Keratinocyte (primary cell): ENCODE measurements around the gene CPEB1. TPM values are rescaled to one million over a fixed set of nuclear protein-coding genes. Genes with fewer than 3 reads are reported as not detected.
"Not testable (repeated sequence)": the region's sequence is repeated elsewhere in the genome, so short reads cannot be mapped to it uniquely, and the experiment has no call there.

ENCODE experiments used
- DNase-seq: peaks from one replicate; pipeline ENCODE4 v3.0.0-alpha.2; 2011; ENCODE audit warnings: low read depth, missing footprints, low spot score
- FAIRE-seq: peaks from 2 replicates; lab custom pipeline; 2011; peaks lifted over from hg19 to GRCh38; lab: Jason Lieb, UNC
- H2AFZ ChIP-seq: 2 replicates; pipeline ENCODE4 v1.6.0; 2012; ENCODE audit warnings: low read length, control low read depth, inconsistent platforms; ENCODE audit not compliant: control insufficient read depth
- H3K27ac ChIP-seq: 2 replicates; pipeline ENCODE4 v1.5.1; 2011; ENCODE audit warnings: low read length; ENCODE audit not compliant: control insufficient read depth, insufficient read depth
- H3K27me3 ChIP-seq: 3 replicates; pipeline ENCODE4 v1.6.0; 2011; ENCODE audit warnings: low read length; ENCODE audit not compliant: control insufficient read depth, insufficient read depth; ENCODE audit errors: extremely low read depth
- H3K36me3 ChIP-seq, 2 experiments: 2 replicates in 1 of 2; 3 replicates in 1 of 2; pipeline ENCODE4 v1.5.1; 2011; ENCODE audit warnings: low read length in 2 of 2, mild to moderate bottlenecking in 1 of 2; ENCODE audit not compliant: control insufficient read depth in 2 of 2, insufficient read depth in 2 of 2; ENCODE audit errors: extremely low read depth in 1 of 2
- H3K4me1 ChIP-seq: 3 replicates; pipeline ENCODE4 v1.5.1; 2011; ENCODE audit warnings: low read length; ENCODE audit not compliant: control insufficient read depth, insufficient read depth; ENCODE audit errors: extremely low read depth
- H3K4me2 ChIP-seq: 3 replicates; pipeline ENCODE4 v1.6.0; 2011; ENCODE audit warnings: low read depth, low read length; ENCODE audit not compliant: control insufficient read depth, insufficient read depth; ENCODE audit errors: extremely low read depth
- H3K4me3 ChIP-seq, 3 experiments: fragments of 200-600 bp in 1 of 3; sonication (generic) in 1 of 3; 2 replicates in 2 of 3; 3 replicates in 1 of 3; pipeline ENCODE4 v1.5.1; 2011 to 2016; ENCODE audit warnings: low read length in 3 of 3, mild to moderate bottlenecking in 3 of 3, control low read depth in 2 of 3, inconsistent platforms in 1 of 3, low read depth in 1 of 3, mixed read lengths in 1 of 3, mixed run types in 1 of 3, moderate library complexity in 1 of 3; ENCODE audit not compliant: control insufficient read depth in 2 of 3, insufficient read depth in 2 of 3; ENCODE audit errors: extremely low read depth in 1 of 3
- H3K79me2 ChIP-seq: 2 replicates; pipeline ENCODE4 v1.6.0; 2012; ENCODE audit warnings: low read length; ENCODE audit not compliant: control insufficient read depth, insufficient read depth
- H3K9ac ChIP-seq: 3 replicates; pipeline ENCODE4 v1.6.0; 2011; ENCODE audit warnings: low read length; ENCODE audit not compliant: control insufficient read depth, insufficient read depth; ENCODE audit errors: extremely low read depth
- H3K9me1 ChIP-seq: 3 replicates; pipeline ENCODE4 v1.6.0; 2011; ENCODE audit warnings: low read length; ENCODE audit not compliant: control insufficient read depth, insufficient read depth; ENCODE audit errors: extremely low read depth
- H3K9me3 ChIP-seq: 2 replicates; pipeline ENCODE4 v1.5.1; 2012; ENCODE audit warnings: low read depth, low read length; ENCODE audit not compliant: control insufficient read depth
- H4K20me1 ChIP-seq: 3 replicates; pipeline ENCODE4 v1.6.0; 2011; ENCODE audit warnings: low read length; ENCODE audit not compliant: control insufficient read depth, insufficient read depth; ENCODE audit errors: extremely low read depth
- CTCF ChIP-seq, 3 experiments: IDR thresholded peaks in 1 of 3; conservative IDR thresholded peaks in 1 of 3; optimal IDR thresholded peaks in 1 of 3; 2 replicates in 2 of 3; 3 replicates in 1 of 3; pipeline versions ENCODE3 to v1.5.1; 2011; ENCODE audit warnings: low read length in 3 of 3, mild to moderate bottlenecking in 3 of 3, moderate library complexity in 2 of 3, control low read depth in 1 of 3, inconsistent platforms in 1 of 3; ENCODE audit not compliant: insufficient read depth in 2 of 3; ENCODE audit errors: extremely low read depth in 1 of 3
- EZH2 ChIP-seq: IDR thresholded peaks from one replicate; pipeline ENCODE4 v1.6.1; 2012; ENCODE audit warnings: inconsistent platforms, mild to moderate bottlenecking, low read length, moderate library complexity
- dilution Hi-C: fragments of 300-500 bp; cut with MboI; formaldehyde crosslinking; loops from one replicate; pipeline ENCODE4 v1.7.0; 2020; ENCODE audit warnings: low sequenced_read_pairs; ENCODE audit not compliant: extremely low pct_ligation_motif_present
- polyA plus RNA-seq, 5 experiments: library from polyadenylated mRNA; depleted of rRNA in 3 of 5; stranded (reverse) in 3 of 5; stranded (forward) in 1 of 5; unstranded in 1 of 5; fragments of >200 nt; gene quantifications; 1 replicate in 1 of 5; 2 replicates in 3 of 5; 3 replicates in 1 of 5; pipeline versions ENCODE4 v1.2.1 to v1.2.3, GENCODE V29; 2011 to 2012; ENCODE audit warnings: missing spikeins in 2 of 5, low read depth in 1 of 5, low replicate concordance in 1 of 5

CPEB1 gene
- polyA plus RNA-seq, 1 donor (not counting 4 experiments of a cell fraction or from before 2014, with no cell fraction given), result 0.16 TPM

DNA sequence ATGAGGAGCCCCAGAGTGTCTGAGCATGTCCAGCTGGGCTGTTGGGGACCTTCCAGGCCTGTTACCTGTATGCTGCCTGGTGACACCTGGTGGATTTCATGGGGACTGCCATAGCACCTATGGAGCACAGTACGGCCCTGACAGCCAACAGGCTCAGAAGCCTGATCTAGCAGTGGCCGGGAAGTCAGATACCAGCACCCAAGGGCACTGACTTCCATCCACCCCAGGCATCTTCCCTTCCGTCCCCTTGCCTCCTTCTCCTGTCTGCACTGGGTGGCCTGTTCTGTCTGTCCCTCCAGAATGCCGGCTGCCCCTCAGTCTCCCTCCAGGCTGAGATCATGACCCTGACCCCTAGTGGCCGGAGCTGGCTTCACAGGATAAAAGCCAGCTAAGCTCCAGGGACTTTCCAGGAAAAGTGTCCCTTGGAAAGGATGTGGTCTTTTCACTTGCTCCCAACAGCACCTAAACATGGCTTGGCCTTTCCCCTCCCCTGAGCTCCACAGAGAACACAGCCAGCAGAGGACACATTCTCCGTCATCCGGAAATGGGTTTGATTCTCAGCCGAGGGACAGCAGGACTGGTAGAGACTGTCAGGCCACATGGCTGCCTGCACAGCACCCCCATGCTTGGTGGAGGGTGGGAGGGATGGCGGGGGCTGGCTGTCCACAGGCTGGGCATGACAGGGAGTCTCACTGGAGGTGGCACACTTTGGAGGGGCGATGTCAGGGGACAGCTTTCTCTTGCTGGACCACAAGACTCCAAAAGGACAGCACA is 116.4 kb downstream of the CPEB1 start:
- Histone ChIP-seq H3K79me2 (no peaks in the 10 kb centered on the region), H3K9me3 (no peaks in the 10 kb centered on the region), H4K20me1 (peaks cover 5% of the 10 kb centered on the region), H2AFZ (peak overlapping the region; percentile 99), H3K9me1 (no peaks in the 10 kb centered on the region), H3K27me3 (no peaks in the 10 kb centered on the region), H3K27ac (no peak overlapping the region), H3K4me1 (peaks cover 4% of the 10 kb centered on the region), H3K4me3 (peak overlapping the region in 1 of 3 experiments; percentile 50), H3K9ac (no peak overlapping the region), H3K36me3 (peaks cover 0 to 6% of the 10 kb centered on the region in 2 experiments), H3K4me2 (peak overlapping the region; percentile 80)
- TF ChIP-seq CTCF (optimal IDR thresholded peaks at IDR 0.05 in 1 of 3, IDR thresholded peaks at IDR 0.05 in 1 of 3, conservative IDR thresholded peaks at IDR 0.05 in 1 of 3; ENCODE audit: extremely low read depth in 1 of 3, insufficient read depth in 2 of 3, low read length in 3 of 3) (peak; percentile 67 to 85 (median 77)), EZH2 (no peak)
- dilution Hi-C loops, result no loop called here
- peak; percentile 41 for FAIRE-seq
- DNase-seq, result no peak

DNA sequence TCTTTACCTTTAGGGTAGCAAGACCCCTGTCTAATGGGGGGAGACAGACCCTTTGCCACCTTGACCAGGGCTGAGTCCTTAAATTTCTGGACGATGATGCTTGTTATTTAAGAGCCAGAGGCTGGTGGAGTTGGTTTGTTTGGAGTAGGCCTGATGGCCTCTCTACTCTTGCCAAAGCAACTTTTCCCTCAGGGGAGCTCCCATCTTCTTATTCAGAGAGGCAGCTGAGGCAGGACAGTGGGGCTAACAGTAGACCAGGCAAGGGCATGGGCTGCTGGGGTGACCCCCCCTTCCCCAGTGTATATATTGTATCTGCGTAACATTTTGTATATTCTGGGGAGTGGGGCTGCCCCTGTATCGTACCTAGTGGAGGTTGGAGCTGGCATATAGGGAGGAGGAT is 117.2 kb downstream of the CPEB1 start:
- H3K9me1 ChIP-seq, result no peaks in the 10 kb centered on the region
- no peak overlapping the region for H2AFZ ChIP-seq
- no peaks in the 10 kb centered on the region for H3K36me3 ChIP-seq
- DNase-seq (no peak), FAIRE-seq (no peak)
- dilution Hi-C loops, result no loop called here
- no peaks in the 10 kb centered on the region for H3K27me3 ChIP-seq
- no peak for TF ChIP-seq CTCF (optimal IDR thresholded peaks at IDR 0.05 in 1 of 3, IDR thresholded peaks at IDR 0.05 in 1 of 3, conservative IDR thresholded peaks at IDR 0.05 in 1 of 3; ENCODE audit: extremely low read depth in 1 of 3, insufficient read depth in 2 of 3, low read length in 3 of 3)
- H3K9me3 ChIP-seq, result no peaks in the 10 kb centered on the region
- H3K27ac ChIP-seq, result no peak overlapping the region
- H3K4me1 ChIP-seq, result peaks cover 4% of the 10 kb centered on the region
- H3K9ac ChIP-seq, result no peak overlapping the region
- H3K4me2 ChIP-seq, result no peak overlapping the region
- H3K79me2 ChIP-seq, result no peaks in the 10 kb centered on the region
- H4K20me1 ChIP-seq, result peaks cover 5% of the 10 kb centered on the region
- H3K4me3 ChIP-seq, result no peak overlapping the region

GRCh38 chr15:82513587-82513986 is 133.6 kb downstream of the CPEB1 start:
- H3K27me3 ChIP-seq, H4K20me1 ChIP-seq, DNase-seq, H2AFZ ChIP-seq, H3K4me3 ChIP-seq, H3K4me1 ChIP-seq, H3K9ac ChIP-seq, H3K79me2 ChIP-seq, H3K9me1 ChIP-seq, H3K4me2 ChIP-seq, FAIRE-seq, H3K36me3 ChIP-seq, dilution Hi-C loops, H3K27ac ChIP-seq, H3K9me3 ChIP-seq: not testable (repeated sequence)

GRCh38 chr15:82507693-82508092 is 139.5 kb downstream of the CPEB1 start:
- H3K4me2 ChIP-seq, dilution Hi-C loops, H3K27ac ChIP-seq, H3K79me2 ChIP-seq, H2AFZ ChIP-seq, H3K9me1 ChIP-seq, H3K9ac ChIP-seq, H4K20me1 ChIP-seq, H3K36me3 ChIP-seq, H3K4me3 ChIP-seq, H3K27me3 ChIP-seq, H3K9me3 ChIP-seq, FAIRE-seq, H3K4me1 ChIP-seq, DNase-seq: not testable (repeated sequence)
